ENCODE results near the gene KCNA2.
A peak's percentile ranks its signal among the peaks of the same experiment; 100 is the strongest.

The KCNA2 gene

GRCh38 chr1:110602466-110602865 lies 3.7 kb downstream of the KCNA2 start:
- no peak for DNase-seq (ENCODE audit: low spot score)

- DNase-seq (ENCODE audit: low spot score): no peak
Measured at GRCh38 chr1:110601332-110601731, 4.8 kb downstream of the KCNA2 start.

GRCh38 chr1:110600716-110601115 lies 5.4 kb downstream of the KCNA2 start:
- no peak for DNase-seq (ENCODE audit: low spot score)

- DNase-seq (ENCODE audit: low spot score): no peak
Measured at GRCh38 chr1:110597966-110598365, 8.2 kb downstream of the KCNA2 start.

- DNase-seq (ENCODE audit: low spot score): no peak
Measured at GRCh38 chr1:110596312-110596711, 9.8 kb downstream of the KCNA2 start.

- no peak for DNase-seq (ENCODE audit: low spot score)
Measured at GRCh38 chr1:110595353-110595710, 10.8 kb downstream of the KCNA2 start.

- peak; percentile 52 for DNase-seq (ENCODE audit: low spot score)
Measured at GRCh38 chr1:110594456-110595352, 11.5 kb downstream of the KCNA2 start.

- no peak for DNase-seq (ENCODE audit: low spot score)
Measured at GRCh38 chr1:110593902-110594301, 12.3 kb downstream of the KCNA2 start.

GRCh38 chr1:110591956-110592355 lies 14.2 kb downstream of the KCNA2 start:
- DNase-seq (ENCODE audit: low spot score): no peak

GRCh38 chr1:110588991-110589390 lies 17.2 kb downstream of the KCNA2 start:
- no peak for DNase-seq (ENCODE audit: low spot score)

- DNase-seq (ENCODE audit: low spot score): no peak
Measured at GRCh38 chr1:110588486-110588885, 17.7 kb downstream of the KCNA2 start.

GRCh38 chr1:110587906-110588305 lies 18.3 kb downstream of the KCNA2 start:
- no peak for DNase-seq (ENCODE audit: low spot score)

- no peak for DNase-seq (ENCODE audit: low spot score)
Measured at GRCh38 chr1:110585481-110585880, 20.7 kb downstream of the KCNA2 start.

- no peak for DNase-seq (ENCODE audit: low spot score)
Measured at GRCh38 chr1:110584045-110584444, 22.1 kb downstream of the KCNA2 start.

- DNase-seq (ENCODE audit: low spot score): no peak
Measured at GRCh38 chr1:110583505-110583904, 22.7 kb downstream of the KCNA2 start.

GRCh38 chr1:110582378-110582777 lies 23.8 kb downstream of the KCNA2 start:
- DNase-seq (ENCODE audit: low spot score): no peak

GRCh38 chr1:110581682-110582145 lies 24.4 kb downstream of the KCNA2 start:
- peak; percentile 88 for DNase-seq (ENCODE audit: low spot score)

GRCh38 chr1:110580244-110580643 lies 25.9 kb downstream of the KCNA2 start:
- DNase-seq (ENCODE audit: low spot score): no peak

- DNase-seq (ENCODE audit: low spot score): no peak
Measured at GRCh38 chr1:110579460-110579859, 26.7 kb downstream of the KCNA2 start.

- DNase-seq (ENCODE audit: low spot score): no peak
Measured at GRCh38 chr1:110576441-110576840, 29.7 kb downstream of the KCNA2 start.

- no peak for DNase-seq (ENCODE audit: low spot score)
Measured at GRCh38 chr1:110573314-110573713, 32.8 kb downstream of the KCNA2 start.

GRCh38 chr1:110572751-110573150 lies 33.4 kb downstream of the KCNA2 start:
- DNase-seq (ENCODE audit: low spot score): no peak

- no peak for DNase-seq (ENCODE audit: low spot score)
Measured at GRCh38 chr1:110570901-110571300, 35.3 kb downstream of the KCNA2 start.

- no peak for DNase-seq (ENCODE audit: low spot score)
Measured at GRCh38 chr1:110570307-110570706, 35.9 kb downstream of the KCNA2 start.
